ENCODE measurements around the gene CACNA1H.

The CACNA1H gene

DNA sequence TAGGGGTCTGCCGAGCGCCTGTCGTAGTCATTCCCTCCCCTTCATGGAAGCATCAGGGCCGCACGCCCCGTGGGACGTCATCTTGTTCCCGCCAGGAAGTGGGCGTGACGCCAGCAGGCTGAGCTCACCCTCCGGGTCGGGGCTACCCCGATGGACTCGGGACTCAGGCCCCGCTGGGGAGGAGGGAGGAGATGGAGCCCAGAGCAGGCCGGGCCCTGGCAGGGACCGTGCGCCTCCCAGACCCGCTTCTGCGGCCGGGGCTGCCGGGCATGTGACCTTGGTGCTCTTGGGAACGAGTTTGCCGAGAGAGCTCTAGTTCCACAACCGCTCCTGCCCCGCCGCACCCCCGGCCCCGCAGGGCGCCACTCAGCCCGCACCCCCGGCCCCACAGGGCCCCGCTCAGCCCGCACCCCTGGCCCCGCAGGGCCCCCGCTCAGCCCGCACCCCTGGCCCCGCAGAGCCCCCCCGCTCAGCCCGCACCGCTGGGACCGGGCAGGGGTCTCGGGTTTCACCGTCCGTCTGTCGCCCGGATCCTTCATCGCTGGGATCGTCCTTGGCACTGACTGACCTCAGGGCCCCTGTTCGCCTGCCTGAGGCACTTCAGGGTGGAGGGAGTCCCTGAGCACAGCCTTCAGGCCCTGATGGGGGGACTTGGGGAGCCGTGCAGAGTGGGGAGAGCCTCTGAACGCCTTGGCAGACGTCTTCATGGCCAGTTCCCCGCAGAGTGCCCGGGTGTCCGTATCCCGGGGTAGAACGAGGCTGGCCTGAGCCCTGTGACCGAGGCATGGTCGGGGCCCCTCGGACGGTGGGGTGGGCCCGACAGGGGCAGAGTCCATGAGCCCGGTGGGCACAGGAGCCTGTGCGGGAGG lies 5.8 kb downstream of the CACNA1H start:
- no peak for DNase-seq (ENCODE audit: low read depth in 2 of 2)

DNA sequence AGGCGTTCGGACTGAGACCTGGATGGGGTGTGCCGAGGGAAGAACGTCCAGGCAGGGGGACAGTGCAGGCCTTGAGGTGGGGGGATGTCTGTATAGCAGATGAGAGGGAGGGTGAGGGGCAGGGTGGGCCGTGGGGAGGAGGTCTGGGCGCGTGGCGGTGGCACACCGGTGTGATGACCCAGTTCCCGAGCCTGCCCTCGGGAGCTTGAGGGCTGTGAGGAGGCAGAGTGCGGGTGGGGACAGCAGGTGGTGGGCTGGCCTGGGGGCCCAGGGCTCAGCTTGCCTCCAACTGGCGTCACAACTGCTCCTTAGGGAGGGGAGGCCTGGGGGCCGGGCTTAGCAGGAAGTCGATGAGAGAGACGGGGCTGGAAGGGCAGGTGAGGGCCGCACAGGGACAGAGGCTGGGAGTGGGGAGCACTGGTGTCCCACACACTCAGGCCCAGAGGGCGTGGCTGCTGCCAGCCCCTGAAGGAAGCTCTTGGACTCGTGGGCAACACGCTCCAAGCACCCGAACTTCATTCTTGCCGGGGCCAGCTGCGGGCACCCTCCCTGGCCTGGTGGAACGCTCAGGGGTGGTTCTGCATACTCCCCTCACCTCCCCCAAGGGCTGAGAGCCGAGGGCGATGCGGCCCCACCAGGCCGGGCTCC lies 6.5 kb downstream of the CACNA1H start:
- DNase-seq (ENCODE audit: low read depth in 2 of 2) = no peak

DNA sequence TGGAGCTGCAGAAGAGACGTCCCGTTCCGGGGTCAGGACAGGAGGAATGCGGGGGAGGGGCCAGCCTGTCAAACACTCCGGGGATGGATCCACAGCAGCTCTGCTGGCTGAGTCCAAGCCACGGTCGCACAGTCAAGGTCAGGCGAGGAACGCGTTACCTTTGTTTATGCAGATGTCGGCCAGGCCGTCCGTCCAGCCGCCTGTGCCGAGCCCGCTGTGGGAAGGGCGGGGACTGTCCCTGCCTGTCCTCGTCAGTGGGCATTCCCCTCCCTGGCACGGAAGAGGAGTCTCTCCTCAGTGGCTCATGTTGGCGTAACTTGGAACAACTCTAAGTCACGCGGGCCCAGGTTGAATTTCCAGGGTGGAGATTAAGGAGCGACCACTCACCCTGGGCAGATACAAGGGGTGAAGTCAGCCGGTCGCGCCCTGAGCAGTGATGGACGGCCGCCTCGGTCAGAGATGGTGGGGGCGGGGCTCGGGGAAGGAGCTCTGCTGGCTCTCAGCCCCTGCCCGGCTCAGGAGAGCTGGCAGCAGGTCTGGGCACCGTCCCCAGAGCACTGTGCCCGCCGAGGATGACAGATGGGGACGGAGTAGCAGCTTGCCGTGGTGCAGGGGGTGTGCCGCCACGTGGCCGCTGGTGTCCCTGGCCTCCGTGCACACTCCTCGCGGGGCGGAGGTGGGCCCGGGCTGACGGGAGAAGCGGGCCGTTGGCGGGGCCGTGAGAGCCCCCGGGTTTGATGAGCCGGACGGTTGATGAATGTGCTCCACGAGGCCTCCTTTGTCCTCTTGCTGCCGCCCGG lies 7.3 kb downstream of the CACNA1H start:
- no peak for DNase-seq (ENCODE audit: low read depth in 2 of 2)

DNA sequence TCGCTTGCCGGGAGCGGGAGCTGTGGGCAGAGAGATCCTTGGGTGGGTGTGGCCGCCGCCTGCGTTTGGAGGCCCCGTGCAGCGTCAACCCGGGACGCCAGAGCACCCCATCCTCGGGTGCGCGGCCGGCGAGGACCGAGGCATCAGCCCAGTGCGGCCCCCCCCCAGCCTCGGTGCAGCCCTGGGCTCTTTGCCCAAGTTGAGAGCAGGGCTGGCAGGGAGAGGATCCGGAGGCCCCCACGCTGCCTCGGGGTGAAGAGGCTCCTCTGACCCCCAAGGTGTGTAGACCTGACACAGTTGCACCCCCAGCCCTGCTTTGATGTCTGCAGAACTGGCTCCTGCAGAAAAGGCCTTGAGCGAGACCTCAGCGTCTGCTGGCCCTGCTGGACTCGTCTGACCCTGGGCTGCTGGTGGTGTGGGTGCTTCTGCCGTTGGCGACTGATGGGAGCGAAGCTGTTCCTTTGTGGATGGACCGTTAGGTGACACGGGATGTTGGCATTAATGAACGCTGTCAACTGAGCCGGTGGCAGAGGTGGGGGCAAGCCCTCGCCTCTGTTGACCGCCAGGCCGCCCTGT lies 8.0 kb downstream of the CACNA1H start:
- no peak for DNase-seq (ENCODE audit: low read depth in 2 of 2)

DNA sequence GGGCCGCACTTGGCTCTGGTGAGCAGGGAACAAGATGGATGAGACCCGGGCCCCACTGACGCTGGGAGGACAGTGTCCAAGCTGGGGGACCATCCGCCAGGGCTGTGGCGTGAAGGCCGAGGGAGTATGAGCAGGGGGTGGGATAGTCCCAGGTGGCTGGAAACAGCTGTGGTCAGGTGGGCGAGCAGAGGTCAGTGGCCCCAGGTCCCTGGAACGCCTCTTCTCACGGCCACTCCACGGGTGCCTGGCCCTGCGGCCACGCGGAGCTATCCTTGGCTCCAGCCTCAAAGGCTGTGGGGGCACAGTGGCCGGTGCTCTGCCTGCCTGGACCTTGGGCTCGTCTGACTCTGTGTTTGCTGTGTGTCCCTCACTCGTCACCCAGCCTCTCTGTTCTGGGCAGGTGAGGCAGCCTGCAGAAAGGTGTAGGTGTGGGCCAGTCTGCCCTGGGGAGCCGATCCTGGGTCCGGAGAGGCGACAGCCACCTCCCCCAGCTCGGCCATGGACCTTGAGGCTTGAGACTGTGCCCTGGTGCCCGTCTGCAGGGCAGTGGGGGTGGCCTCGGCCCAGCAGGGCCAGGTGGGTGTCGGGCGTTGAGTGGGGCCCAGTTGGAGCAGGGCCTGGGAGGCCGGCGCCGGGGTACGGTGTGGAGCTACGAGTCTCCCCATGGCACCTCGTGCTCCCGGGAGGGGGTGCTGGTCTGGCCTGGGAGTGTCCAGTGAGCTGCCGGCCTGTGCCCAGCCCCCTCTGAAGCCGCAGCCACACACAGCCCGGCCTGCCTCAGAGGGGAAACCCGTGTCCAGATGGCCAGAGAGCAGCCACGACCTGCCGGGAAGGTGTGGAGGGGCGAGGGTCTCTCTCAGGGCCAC lies 10.0 kb downstream of the CACNA1H start:
- no peak for DNase-seq (ENCODE audit: low read depth in 2 of 2)

DNA sequence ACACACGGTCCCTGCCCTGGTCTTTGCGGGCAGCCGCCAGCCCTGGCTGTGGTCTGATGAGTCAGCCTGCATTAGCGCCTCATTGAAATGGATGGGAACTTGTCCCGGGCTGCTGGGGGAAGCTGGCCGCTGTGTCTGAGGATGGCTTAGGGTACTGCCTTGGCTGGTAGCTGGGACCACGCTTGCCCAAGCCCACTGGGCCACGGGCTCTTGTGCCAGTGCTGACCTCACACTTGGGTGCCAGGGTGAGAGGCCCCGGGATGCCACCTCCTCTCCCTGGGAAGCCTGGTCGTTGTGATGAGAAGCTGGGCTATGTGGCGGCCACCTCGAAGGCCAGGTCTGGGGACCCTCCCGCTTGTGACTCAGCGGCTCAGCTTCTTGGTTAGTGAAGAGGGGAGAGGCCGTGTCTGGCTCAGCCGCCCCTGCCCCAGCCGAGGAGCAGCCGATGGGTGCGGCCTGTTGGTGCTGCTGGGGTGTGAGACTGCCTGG lies 10.7 kb downstream of the CACNA1H start:
- DNase-seq (ENCODE audit: low read depth in 2 of 2) = no peak

DNA sequence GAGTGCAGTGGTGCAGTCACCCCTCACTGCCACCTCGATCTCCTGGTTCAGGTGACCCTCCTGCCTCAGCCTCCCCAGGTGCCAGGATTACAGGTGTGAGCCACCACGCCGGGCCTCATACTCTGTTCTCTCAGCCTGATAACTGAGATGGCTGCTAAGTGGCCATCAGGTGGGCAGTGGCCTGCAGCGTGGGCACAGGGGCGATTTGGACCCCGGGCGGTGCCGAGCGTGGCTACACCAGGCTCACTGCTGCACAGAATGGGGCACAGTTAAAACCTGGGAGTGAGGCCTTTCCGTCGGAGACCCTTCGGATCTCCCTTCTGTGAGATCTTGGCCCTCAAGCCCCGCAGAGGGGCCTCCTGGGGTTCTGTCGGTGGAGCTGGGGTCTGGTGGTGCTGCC lies 11.5 kb downstream of the CACNA1H start:
- DNase-seq (ENCODE audit: low read depth in 2 of 2) = no peak

DNA sequence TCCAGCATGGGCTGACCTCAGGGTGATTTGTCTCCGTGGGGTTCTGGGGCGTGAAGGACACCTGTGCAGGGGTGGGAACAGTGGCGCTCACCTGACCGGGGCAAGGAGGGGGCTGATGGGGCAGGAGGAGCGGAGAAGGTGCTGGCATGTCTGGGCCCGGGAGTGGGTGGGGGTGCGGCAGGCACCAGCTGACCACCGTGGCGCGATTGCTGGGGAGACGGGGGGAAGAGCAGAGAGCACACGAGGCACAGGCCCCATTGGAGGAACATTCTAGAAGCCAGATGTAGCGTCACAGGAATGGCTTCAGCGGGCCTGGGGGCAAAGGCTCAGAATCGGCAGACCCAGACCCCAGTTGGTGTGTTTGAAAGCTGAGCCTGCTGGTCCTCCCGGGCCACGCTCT lies 12.1 kb downstream of the CACNA1H start:
- DNase-seq (ENCODE audit: low read depth in 2 of 2) = no peak

DNA sequence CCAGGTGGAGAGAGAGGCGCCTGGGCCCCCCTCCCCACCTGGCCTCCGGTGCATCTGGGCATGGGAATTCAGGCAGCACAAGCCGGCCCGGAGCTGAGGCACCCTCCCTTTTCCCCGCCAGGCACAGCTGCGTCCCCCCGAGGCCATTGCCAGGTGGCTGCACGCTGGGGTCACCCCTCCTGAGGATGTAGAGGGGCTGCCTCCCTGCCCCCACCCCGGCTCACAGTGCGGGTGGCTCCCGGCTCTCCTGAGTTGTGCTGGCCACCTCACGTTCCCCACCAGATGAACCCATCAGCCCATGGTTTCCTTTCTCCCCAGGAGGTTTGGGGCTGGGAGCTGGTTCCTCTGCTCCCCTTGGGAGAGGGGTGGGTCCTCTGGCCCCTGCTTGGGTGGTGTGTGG lies 12.6 kb downstream of the CACNA1H start:
- DNase-seq (ENCODE audit: low read depth in 2 of 2) = no peak

DNA sequence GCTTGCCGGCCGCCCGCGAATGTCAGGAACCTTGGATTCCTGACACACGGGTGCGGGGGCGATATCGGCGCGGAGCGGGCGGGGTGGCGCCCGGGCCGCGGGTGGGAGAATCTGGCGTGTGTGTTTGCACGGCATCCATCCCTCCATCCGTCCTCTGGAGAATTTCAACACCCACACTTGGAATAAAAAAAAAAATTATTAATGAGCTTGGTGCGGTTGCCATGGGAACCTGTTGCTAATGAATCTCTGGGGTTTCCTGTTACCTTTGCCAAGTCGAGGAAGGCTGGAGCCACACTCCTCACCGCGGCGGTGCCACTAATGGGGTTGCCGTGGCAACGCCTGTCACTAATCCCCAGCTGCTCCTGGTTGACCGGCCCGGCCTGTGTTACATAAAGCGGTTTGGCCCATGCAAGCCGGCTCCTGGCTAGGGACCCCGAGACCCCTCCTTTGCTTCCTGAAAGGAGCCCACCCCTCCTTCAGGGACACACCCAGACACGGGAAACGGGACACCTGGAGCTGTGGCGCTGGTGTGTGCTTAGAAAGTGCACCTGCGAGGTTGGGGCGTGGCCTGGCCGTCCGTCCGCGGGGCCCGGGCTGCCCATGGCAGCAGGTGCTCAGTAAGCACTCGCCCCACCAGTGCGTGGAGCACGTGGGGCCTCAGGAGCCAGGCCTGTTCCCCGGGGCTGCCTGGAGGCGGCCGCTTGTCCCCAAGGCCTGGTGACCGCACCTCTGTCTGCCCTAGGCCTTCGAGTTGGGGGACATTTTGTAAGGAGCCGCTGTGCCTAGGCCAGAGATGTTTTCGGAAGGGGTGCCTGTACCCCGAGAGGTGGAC lies 14.6 kb downstream of the CACNA1H start:
- DNase-seq (ENCODE audit: low read depth in 2 of 2) = no peak

DNA sequence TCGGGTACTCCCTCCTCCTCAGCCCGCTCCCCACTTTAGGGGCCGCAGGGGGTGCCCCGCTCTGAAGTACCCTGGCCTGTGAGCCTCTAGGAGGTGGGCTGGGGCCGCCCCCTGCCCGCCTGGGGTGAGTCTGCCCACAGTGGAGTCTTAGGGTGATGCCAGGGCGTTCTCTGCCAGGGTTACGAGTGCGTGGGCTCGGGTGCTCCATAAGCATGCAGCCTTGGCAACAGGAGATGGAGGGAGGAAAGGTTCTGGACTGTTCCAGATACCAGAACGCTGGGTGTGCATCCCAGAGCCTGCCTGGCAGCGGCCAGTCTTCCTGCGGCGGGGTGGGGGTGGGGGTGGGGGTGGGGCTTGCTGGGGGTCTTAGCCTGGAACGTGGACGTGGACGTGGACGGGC lies 15.9 kb downstream of the CACNA1H start:
- DNase-seq (ENCODE audit: low read depth in 2 of 2) = no peak

DNA sequence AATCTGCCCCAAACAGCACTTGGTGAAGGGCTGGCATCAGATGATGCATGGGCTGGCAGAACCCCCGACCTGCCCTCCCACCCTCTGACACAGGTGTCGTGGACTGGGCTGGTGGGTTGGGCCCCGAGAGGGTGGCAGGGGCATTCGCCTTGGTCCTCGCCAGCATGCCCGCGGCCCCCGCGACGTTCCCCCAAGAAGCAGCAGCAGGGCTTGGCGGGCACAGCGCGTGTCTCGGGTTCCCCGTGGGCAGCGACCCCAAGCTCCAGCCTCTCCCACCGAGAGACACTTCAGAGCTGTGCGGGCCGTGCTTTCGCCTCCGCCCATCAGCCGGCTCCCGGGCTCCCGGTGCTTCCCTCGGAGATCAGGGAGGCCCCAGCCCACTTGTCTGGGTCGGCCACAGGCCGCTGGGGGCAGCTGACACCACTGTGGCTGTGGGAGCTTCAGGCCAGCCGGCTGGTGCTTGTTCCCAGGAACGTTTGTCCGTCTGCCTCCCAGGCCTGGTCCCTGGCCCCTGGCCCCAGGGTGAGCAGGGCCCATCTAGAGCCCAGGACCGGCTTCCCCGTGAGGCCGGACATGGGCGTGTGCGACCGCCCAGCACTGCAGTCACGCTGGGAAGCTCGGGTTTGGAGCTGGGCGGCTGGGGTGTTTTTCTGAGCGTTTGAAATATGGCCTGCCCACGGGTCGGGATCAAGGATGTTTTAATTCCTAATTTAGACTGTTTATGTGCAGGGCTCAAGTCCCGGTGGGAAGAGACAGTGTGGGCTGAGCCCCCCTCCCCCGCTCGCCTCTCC lies 16.6 kb downstream of the CACNA1H start:
- DNase-seq (ENCODE audit: low read depth in 2 of 2) = no peak

DNA sequence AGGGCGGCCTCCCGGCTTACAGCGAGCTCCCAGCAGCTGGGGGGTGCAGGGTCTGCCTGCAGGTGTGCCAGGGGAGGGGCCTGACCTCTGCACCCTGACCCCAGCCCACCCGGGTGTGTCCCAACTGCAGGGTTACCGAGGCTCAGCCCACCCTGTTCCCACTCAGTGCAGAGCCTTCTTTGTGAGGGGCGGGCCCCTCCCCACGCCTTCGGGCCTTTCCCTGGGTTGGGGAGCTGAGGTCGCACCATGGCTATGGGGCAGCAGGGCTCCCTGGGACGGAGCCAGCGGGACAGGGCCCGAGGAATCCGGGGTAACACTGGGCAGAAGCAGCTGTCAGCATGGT lies 17.1 kb downstream of the CACNA1H start:
- no peak for DNase-seq (ENCODE audit: low read depth in 2 of 2)

DNA sequence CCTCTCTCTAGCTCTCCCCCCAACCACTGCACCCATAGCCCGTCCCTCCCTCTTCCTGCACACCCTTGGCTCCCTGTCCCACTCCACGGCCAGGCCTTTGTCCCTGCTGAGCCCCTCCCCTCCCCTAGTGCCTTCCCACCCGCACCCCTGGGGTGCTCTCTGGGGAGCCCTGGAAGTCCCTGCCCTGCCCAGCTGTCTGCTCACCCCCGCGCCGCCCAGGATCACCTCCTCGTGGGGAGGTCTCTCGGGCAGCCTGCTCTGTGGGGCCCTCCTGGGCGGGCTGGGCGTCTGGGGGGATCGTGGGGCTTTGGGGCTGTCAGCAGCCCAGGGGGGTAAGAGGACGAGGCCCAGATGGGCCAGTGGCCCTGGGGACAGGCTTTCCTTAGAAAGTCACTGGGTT lies 18.1 kb downstream of the CACNA1H start:
- DNase-seq (ENCODE audit: low read depth in 2 of 2) = no peak

DNA sequence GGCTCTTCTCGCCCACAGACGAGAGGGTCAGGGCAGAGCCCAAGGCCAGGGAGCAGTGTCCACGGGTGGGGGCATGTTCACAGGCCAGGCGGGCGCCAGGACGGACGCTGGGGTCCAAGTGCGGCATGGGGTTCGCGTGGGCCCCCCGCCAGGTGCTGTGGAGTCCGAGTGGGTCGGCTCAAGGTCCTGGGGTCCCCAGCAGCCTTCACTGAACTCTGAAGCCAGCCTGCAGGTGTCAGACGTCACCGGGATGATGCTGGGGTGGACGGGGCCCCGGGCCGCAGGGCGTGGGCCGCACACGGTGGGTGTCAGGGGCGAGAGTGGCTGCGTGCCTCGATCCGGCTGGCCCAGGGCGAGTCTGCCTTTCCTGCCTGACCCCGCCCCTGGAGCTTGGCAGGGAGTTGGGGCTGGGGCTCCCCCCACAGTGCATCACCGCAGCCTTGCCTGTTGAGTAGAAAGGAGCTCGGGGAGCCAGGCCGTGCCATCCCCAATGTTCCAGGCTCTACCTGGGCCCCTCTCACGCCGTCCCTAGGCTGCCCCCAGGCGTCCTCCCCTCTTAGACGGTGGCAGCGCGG lies 19.0 kb downstream of the CACNA1H start:
- DNase-seq (ENCODE audit: low read depth in 2 of 2) = no peak

DNA sequence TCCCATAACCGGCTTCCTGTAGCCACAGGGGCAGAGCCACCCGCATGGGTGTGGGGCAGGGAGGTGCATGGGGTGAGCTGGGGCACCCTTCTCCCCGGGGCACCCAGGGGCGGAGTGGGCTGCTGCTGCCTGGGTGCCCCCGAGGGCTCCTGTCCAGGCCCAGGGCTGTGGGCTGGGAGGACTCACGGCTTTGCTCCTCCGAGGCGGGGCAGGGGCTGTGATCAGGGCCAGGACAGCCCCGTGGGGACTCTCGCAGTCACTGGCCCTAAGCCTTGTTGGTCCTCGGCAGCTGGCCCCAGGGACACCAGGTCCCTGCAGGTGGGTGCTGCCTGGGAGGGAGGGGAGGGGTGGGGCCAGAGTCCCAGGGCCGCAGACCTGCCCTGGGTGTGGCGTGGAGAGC lies 19.7 kb downstream of the CACNA1H start:
- DNase-seq (ENCODE audit: low read depth in 2 of 2) = no peak

DNA sequence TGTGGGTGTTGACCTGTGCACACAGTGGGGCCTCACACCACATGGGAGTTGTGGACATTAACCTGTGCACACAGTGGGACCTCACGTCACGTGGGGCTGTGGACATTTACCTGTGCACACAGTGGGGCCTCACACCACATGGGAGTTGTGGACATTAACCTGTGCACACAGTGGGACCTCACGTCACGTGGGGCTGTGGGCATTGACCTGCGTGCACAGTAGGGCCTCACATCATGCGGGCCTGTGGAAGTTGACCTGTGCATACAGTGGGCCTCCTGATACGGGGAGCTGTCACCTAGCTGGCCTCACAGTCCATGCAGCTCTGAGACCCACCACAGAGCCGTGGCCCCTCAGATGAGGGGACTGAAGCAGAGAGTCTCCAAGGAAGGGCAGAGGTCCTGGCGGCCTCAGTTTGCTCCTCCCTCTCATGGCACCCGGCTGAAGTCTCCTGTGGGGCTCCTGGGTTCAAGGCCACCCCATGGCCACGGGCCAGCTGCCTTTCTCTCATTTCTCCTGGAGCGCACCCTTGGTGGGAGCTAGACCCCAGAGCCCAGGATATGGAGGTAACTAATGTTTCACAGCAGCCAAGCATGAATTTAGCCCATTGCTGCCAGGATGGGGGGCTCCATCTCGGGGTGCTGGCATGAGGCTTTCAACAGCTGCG lies 21.0 kb downstream of the CACNA1H start:
- DNase-seq (ENCODE audit: low read depth in 2 of 2) = no peak

DNA sequence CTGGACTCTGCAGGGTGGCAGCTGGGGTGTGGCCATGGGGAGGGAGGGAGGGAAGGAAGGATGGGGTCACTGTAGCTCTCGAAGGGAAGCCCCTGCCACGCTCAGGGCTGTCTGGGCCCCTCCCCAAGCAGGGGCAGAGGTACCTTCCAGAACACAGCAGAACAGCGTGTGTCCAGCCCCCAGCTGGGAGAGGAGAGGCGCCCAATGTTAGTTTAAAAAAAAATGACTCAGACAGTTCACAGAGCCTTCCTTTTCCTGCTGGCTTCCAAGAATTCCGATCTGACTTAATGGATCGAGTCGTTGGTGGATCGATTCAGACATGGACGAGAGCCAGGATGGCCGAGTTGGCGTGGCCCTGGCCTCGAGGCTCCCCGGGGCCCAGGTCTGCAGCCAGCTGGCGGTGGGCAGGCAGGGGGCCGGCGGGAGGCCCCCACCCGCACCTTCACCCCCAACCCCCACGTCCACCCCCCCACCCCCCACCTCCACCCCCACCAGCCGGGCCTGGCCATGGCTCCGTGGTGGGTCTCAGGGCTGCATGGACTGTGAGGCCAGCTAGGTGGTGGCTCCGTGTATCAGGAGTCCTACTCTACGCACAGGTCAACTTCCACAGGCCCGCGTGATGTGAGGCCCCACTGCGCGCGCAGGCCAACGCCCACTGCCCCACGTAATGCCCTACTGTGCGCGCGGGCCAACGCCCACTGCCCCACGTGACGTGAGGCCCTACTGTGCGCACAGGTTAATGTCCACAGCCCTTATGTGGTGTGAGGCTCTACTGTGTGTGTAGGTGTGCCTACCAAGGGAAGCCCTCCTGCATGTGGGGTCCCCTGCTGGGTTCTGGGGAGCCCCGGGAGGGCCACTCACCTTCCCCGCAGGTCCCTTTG lies 21.8 kb downstream of the CACNA1H start:
- DNase-seq (ENCODE audit: low read depth in 2 of 2) = no peak
